ENCODE data around the gene ADCK1.
"Not testable (repeated sequence)": the region's sequence is repeated elsewhere in the genome, so short reads cannot be mapped to it uniquely, and the experiment has no call there.

The ADCK1 gene

GRCh38 chr14:77799863-77800730 lies at the start of gene ADCK1:
Gene ADCK1 (plus strand): TSS chr14:77800109. CDS start chr14:77818979, 18,870 bp downstream.
- peak; percentile 80 for DNase-seq

DNA sequence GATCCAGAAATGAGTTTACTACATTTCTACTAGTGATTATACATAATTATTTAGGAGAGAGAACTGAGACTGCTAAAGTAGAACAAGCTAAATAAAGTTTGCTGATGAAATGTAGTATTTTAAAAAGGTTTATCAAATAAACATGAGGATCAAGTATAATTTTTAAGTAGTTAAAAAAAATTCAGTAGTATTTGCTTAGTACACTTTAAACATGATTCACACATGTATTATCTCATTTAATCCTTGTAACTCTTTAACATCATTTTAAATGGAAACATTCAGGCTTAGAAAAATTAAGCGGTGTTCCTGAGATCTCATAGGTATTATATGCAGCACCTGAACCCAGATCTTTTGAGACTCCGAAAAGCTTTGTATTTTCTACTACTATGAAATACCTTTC lies 47.6 kb upstream of the ADCK1 start:
- DNase-seq: no peak

- no peak for DNase-seq
These were observed 47.0 kb upstream of the ADCK1 start for GRCh38 chr14:77752799-77753516.

DNA sequence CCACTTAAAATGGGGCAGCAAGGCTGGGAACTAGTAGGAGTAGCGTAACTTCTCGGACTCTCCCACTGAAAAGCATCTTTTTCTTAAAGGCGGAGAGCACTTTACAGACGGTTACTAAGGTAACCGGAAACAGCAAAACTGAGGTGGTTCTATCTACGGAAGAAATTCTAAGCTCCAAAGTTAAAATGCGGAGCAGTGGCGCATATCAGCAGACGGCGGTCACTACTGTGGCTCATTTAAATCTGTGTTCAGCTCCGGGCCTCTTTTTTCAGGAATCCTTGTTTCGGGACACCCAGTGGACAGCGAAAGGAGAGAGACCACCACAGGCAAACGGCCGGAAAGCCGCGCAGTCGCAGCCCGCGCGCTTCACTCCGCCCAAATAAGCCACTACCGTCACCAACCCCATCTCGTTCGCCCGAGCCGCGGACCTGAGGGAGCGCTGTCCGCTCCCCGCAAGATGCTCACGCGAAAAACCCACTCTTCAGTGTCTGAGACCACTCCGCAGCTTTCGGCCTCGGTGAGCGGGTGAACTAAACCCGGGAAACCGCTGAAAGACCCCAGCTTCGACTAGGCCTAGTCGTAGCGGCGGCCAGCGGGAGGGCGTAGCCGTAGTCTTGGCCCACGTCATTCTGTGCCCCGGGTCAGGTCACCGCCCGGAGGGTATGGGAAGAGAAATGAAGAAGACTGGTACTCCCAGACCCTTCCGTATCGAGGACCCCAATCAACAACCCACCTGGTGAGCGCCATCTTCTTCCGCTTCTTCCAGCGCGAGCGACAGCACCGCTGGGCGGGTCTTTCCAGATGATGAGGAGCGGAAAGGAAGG lies 39.3 kb upstream of the ADCK1 start, which contains the start of gene SNW1:
Gene SNW1, minus strand, starts transcription at position 776 of the 824 bp plus-strand sequence. Its CDS starts 29 bp downstream, at position 747.
- DNase-seq: peak; percentile 95

DNA sequence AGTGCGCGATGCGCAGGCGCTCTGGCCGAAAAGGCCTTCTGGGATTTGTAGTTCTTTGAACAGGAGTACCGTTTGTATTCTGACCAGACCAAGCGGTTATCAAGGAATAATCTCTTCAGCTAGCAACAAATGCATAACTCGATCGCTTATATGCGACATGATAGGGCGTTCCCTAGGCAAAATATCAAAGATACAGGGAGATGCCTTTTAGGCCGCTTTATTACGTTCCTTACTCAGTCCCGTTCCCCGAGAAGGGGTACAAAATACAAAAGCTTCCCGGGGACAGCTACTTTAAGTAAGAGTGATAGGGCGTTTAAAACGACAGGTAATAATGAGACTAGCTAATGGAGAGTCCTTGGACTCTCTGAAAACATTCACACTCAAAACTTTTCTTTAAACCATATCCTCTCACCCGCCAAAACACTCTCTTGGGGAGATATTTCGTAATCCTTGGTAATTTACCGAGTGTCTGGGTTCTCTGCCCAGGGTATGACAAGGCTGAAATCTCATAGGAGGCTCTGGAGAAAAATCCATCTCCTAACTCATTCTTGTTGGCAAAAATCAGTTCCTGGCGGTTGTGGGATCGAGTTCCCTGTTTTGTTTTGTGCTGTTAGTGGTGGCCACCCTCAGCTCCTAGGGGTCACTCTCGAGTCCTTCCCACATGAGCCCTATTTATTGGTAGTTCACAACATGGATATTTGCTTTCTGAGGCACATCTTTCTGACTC lies 38.5 kb upstream of the ADCK1 start:
- DNase-seq: no peak

GRCh38 chr14:77763316-77763715 lies 36.6 kb upstream of the ADCK1 start:
- no peak for DNase-seq

GRCh38 chr14:77763978-77764377 lies 35.9 kb upstream of the ADCK1 start:
- no peak for DNase-seq

DNA sequence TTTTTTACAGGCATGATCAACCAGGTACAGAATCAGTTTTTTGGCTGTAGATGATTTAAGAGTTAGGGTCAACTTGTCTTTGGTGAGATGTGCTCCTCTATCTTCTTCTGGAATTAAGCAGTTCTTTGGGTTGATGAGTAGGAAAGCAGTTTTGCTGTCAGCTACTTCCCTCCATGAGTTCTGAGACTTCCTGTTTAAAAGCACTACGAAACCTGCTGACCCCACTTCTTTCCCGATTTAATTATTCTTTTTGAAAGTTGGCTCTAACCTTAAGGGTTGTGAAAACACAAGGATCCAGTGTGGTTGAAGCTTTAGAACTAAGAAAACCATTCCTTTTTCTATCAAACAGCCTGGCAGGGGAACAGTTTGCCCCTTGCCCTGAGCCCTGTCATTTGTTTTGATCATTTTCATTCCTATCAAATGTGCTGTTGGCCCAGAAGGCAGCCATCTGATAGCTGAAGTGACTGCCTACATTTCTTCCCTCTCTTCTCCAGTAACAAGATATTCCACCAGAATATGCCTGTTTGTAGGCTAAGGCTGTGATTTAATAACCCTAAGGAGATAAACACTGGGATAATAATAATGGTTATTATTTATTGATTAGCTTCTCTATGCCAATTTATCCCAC lies 31.4 kb upstream of the ADCK1 start:
- DNase-seq: not testable (repeated sequence)

- DNase-seq: not testable (repeated sequence)
These were observed 25.9 kb upstream of the ADCK1 start for GRCh38 chr14:77773966-77774365.

DNA sequence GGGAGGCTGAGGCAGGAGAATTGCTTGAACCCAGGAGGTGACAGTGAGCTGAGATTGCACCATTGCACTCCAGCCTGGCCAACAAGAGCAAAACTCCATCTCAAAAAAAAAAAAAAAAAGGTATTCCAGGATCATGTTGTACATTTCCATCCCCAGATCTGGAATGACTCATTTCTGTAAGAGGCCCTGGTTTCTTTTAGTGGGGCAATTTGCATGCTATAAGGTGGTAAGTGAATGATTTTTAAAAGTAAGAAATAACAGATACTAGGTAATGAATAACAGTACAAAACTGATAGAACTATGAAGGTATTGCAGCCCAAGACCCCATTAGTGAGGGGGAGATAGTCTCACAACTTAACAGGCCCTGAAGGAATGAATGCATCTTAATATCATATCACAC lies 17.7 kb upstream of the ADCK1 start:
- DNase-seq: no peak

DNA sequence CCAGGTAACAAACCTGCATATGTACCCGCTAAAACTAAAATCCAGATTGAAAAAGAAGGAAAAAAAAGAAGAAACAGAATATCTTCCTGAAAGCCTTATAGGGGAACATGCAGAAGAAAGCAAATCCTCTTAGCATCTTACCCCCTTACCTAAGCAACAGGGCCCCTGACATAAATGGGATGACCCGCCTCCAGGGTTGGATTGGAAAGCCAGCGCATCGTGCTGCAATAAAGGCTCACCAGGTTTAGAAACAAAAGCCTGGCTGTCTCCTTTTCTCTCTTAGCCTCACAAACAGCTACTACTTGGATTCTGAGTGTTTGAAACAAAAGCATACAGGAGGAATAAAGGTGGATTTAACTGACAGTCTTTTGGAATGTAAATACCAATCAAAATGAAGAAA lies 13.8 kb upstream of the ADCK1 start:
- no peak for DNase-seq

GRCh38 chr14:77790566-77791224 lies 9.2 kb upstream of the ADCK1 start:
- no peak for DNase-seq

DNA sequence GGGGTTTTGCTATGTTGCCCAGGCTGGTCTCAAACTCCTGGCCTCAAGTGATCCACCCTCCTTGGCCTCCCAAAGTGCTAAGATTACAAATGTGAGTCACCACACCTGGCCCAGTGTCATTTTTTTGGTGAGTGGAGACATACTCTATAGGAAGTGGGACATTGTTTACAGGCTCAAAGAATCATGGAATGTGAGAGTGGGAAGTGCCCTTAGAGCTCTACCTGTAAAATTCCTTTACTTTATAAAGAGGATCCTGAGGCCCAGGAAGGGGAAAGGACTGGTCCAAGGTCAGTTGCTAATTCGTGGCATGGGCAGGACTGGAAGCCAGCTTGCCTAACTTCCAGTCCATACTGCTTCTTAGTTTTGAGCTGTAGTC lies 8.7 kb upstream of the ADCK1 start:
- no peak for DNase-seq

GRCh38 chr14:77793255-77793654 lies 6.7 kb upstream of the ADCK1 start:
- not testable (repeated sequence) for DNase-seq

GRCh38 chr14:77794357-77794756 lies 5.6 kb upstream of the ADCK1 start:
- no peak for DNase-seq

GRCh38 chr14:77799456-77799855 lies 453 bp upstream of the ADCK1 start:
- not testable (repeated sequence) for DNase-seq

GRCh38 chr14:77800814-77801213 lies 905 bp downstream of the ADCK1 start:
- DNase-seq: no peak

DNA sequence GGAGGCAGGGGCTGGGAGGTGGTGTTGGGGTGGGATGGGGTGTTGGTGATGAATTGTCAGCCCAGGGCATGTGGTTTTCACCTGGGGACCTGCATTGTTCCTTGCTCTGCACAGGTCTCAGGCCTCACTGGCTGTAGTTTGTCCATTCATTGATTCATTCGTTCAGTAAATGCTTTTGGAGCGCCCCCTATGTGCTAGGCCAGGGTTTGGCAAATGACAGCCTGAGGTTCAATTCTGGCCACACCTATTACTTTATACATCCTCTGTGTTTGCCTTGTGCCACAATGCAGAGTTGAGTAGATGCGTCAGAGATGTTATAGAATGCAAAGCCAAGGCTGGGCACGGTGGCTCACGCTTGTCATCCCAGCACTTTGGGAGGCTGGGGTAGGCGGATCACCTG lies 4.7 kb downstream of the ADCK1 start:
- DNase-seq: peak; percentile 17

- DNase-seq: no peak
These were observed 5.8 kb downstream of the ADCK1 start for GRCh38 chr14:77805706-77806105.

GRCh38 chr14:77808250-77808649 lies 8.3 kb downstream of the ADCK1 start:
- DNase-seq: no peak

DNA sequence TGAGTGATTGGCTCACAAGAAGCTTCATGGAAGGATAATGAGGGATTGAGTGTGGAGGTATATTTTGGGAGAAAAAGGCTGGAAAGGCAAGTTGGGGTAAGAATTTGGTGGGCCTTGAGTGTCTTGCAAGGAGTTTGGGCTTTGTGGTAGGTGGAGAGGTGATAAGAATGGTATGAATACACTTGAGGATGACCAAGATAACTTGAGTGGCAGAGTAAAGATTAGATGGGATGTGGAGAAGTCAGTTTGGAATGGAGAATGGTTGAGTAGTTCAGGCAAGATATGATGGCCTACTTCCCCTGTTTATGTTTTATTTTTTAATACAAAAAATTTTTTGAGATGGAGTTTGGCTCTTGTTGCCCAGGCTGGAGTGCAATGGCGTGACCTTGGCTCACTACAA lies 9.1 kb downstream of the ADCK1 start:
- DNase-seq: no peak
